NCI-H1930 (cell line): Measurements from ENCODE around the gene GGT1.
"Not testable (repeated sequence)": the region's sequence is repeated elsewhere in the genome, so short reads cannot be mapped to it uniquely, and the experiment has no call there.

Experiments
- DNase-seq, 2 experiments: peaks; one replicate each; lab custom pipeline; 2025; lab: John Stamatoyannopoulos, UW

Gene GGT1

DNA sequence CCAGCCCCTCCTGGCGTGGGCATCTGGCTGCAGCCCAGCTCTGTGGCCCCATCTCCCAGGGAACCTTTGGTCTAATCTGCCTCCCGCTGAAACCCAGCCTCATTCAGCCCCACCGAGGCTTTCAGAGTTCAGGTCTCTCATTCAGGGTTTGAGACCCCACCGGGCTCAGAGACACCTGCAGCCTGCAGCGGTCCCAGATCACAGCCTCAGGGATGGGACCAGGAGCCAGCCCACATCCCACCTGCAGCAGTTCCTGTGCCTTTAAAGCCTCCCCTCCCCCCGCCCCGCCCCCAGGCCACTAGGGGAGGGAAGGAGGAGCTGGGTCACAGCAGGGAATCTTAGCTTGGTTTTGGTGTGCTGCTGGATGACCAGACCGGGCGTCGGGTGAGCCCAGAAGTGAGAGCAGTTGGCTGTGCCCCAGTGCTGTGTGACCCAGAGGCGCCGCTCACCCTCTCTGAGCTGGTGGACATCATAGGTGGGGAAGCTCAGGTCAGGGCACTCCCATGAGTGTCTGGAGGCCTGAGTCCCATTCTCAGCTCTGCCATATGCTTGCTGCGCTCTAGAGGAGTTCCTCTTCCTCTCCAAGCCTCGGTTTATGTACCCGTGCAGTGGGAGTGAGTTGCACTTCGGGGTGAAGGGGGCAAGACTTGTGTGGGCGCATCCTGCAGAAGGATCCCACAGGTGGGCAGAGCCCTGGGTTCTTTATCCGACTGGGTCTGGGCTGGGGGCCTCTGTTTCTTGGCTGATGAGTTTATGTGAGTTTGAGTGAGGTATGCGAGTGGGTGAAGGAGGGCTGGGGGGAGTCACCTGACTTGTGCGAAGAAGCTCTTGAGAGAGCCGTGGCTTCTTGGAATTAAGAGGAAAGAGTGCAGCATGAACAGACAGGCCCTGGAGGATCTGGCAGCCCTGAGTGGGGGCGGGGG lies at the start of gene GGT1:
Gene GGT1, plus strand, starts transcription at position 347 of the 923 bp plus-strand sequence. CDS start 7,889 bp downstream, outside the sequence.
- DNase-seq: not testable (repeated sequence)

- no peak for DNase-seq
Measured at GRCh38 chr22:24553597-24554312, 49.2 kb upstream of the GGT1 start.

DNA sequence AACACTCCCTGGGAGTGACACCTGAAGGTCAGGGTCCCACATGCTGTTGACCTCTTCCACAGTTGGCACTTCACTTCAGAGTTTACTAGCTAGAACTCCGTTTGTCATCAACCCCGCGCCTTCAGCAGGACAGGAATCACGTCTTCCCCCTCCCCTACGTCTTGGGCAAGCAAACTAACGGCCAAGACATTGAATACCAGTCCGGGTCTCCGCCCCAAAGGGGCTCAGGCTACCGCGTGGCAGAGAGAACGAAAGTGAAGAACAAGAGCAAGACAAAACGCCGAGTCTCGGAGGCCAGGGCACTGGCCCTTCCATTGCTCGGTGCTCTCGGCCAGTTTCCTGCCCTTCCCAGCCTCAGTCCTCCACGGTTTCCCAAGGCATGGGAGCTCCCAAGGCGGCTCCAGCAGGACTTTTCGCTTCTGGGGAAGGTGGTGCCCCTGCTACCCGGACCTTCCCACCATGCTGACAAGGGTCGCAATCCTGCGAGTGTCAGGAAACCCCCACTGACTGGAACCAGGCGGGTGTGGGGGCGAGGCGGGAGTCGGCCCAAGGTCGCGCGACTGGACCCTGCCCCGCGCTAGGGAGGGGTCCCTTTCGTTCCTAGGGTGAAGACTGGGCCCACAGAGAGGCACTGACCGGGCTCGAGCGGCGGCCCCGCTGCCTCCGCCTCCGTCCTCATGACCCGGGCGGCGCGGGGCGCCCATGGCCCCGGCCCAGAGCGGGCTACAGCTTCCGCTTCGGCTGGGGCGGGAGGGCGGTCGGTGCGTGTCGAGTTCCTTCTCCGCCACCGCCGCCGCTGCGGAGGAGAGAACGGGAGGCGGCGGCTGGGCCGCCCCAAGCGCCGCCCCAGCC lies 48.5 kb upstream of the GGT1 start, which contains the start of gene GUCD1:
Gene GUCD1, minus strand, starts transcription at position 826 of the 852 bp plus-strand sequence. Its CDS starts 147 bp downstream, at position 679.
- DNase-seq: no peak

DNA sequence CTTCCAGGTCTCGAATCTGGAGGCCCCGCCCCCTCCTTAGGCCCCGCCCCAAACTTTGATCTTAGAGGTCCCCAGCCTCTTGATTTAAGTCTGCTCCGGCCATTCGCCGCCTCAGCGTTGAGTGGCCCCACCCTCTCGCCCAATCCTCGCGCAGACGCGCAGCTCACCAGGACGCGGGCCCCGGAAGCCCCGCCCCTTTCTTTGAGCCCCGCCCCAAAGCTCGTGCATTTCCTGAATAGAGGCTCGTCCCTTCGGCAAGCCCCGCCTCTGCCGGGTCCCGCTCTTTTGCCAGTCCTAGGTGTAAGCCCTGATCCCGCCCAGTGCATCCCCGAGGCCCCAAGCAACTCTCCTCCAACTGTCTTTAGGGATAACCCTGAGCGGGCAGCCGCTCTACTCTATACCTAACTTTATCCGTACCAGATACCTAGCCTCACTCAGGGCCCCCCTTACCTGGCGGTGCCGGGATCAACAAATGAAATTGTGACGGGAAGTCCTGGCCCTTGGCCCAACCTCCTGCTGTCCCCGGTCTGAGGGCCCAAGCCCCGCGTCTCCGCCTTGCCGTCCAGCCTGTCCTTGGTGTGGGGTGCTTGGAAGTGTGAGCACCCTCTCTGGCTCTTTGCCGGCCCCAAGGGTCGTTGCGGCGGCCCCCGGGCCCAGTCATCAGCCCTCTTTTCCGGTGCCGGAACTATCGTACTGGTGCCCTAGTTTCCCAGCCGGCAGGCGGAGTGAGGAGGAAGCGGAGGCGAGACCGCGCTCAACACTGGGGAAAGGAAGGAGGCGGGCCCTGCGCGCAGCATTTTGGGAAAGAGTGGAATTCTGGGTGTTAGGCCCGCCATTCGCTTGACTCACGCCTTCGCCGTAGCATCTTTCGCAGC lies 47.6 kb upstream of the GGT1 start, which contains the start of gene SNRPD3:
Gene SNRPD3, plus strand, starts transcription at position 835 of the 875 bp plus-strand sequence. CDS start 1,676 bp downstream, outside the sequence.
- peak; percentile 97 for DNase-seq

DNA sequence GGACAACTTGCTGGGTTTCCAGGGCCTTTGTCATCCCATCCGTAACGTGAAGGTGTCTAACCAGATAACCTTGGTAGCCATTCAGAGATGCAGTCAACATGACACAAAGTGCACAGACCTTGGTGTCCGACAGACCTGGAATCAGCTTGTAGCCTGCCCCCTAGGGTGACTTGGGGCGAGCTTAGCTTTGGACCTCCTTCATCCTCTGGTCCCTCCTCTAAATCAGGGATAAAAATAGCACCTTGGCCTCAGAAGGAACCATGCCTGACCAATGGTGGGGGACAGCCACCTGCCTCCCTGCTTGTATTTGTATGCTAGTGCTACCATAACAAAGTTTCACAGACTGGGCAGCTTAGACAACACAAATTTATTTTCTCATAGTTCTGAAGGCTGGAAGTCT lies 43.5 kb upstream of the GGT1 start:
- no peak for DNase-seq

GRCh38 chr22:24563246-24563645 lies 39.7 kb upstream of the GGT1 start:
- DNase-seq: no peak

- DNase-seq: no peak
Measured at GRCh38 chr22:24564376-24565058, 38.5 kb upstream of the GGT1 start.

GRCh38 chr22:24565077-24565476 lies 37.9 kb upstream of the GGT1 start:
- DNase-seq: no peak

DNA sequence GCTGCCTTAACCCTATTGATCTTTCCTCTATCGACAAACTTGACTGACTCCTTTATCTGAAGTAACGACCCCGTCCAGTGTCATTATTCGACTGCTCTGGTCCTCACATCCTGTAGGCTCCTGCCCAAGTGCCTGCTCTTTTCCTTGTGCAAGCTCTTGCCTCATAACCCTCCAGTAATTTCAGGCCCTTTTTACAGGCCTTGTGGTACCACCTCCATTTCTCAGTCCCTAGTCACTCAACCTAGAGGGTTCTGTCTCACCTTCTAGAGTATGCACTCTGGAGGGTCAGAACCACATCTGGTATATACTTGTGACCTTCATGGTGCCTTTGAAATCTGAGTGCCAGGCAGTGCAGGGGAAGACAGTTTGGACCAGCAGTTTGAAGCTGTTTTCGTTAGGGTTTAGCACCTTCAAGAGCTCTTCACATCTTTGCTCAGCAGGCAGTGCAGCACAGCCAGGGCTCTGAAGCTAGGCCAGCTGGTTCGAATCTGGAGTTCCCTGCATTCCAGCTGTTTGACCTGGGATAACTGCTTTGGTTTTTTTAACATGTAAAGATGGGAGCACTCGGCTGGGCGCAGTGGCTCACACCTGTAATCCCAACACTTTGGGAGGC lies 36.0 kb upstream of the GGT1 start:
- DNase-seq: no peak

GRCh38 chr22:24567668-24568067 lies 35.3 kb upstream of the GGT1 start:
- DNase-seq: no peak

GRCh38 chr22:24571266-24571665 lies 31.7 kb upstream of the GGT1 start:
- no peak for DNase-seq

DNA sequence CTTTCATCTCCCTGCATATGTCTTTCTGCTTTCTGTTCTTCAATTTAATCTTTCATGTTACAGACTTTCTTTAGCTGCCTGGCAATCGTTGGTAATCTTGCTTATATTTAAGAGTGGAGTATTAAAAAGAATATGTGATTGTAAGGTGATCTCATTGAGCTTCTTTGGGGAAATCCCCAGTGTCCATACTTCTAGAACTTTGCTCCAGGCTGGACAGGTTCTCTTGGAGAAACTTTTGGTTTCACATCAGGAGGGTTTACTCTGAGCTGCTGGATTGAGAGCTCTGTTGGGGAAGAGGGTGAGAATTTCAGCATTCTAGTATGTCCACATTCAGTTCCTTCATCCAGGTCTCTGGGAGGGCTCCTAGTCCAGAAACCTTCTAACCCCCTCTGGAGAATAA lies 26.2 kb upstream of the GGT1 start:
- DNase-seq: no peak

DNA sequence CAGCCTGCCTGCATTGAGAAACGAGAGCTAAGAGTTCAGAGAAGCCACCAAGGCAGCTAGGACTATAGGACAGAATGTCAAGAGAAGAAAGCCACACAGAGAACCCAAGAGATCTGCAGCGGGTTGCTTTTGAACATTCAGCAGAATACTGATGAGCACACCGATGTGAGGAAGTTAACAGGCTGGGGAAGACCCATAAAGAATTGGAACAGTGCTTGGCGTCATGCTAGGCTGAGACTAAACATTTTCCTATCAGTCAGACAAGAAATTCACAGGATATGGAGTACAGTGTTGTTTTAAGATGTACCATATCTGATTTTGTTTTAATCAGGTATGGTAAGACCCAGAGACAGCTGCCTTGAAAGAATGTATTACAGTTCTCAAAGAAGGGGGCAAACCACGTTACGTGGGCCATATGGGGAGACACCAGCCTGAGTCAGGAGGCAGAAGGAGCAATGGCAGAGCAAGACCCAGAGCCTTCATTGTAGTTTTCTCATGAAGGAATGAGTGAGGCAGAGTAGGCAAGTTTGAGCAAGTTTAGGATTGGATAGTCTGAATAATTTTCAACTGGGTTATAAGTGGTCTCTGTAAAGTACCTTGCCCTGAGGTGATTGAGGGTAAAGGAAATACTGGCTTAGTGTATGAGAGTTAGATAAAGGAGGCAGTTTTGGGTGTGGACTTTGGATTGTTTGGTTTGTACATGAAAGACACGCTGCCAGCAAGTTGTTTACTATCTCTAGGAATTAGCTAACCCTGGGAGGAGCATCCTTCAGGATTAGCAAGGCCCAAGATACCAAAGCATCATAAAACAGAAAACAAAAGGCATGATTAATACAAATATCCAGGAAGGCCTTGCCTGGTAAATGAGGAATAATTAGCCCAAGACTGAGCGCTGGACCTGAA lies 24.4 kb upstream of the GGT1 start:
- no peak for DNase-seq

DNA sequence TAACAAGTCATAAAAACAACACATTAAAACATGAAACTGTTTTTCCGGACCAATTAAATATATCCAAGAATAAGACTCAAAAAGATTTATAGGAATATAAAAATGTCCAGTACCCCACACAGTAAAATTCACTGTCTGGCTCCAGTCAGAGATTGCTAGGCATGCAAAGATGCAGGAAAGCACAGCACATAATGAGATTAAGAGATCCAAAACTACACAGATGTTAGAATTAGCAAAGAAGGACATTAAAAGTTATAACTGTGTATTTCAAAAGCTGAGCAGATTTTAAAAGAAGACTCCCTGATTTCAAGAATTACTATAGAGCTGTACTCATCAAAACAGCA lies 23.8 kb upstream of the GGT1 start:
- DNase-seq: no peak

DNA sequence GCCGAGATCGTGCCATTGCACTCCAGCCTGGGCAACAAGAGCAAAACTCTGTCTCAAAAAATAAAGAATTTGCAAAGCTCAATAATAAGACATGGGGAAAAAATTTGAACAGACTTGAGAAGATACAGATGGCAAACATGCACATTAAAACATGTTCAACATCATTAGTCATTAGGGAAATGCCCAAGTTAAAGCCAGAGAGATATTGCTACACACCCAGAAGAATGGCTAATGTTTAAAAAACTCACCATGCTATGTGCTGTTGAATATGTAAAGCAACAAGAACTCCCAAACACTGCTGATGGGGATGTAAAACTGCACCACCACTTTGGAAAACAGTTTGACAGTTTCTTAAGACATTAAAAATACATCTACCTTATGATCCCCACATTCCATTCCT lies 22.7 kb upstream of the GGT1 start:
- DNase-seq: no peak

DNA sequence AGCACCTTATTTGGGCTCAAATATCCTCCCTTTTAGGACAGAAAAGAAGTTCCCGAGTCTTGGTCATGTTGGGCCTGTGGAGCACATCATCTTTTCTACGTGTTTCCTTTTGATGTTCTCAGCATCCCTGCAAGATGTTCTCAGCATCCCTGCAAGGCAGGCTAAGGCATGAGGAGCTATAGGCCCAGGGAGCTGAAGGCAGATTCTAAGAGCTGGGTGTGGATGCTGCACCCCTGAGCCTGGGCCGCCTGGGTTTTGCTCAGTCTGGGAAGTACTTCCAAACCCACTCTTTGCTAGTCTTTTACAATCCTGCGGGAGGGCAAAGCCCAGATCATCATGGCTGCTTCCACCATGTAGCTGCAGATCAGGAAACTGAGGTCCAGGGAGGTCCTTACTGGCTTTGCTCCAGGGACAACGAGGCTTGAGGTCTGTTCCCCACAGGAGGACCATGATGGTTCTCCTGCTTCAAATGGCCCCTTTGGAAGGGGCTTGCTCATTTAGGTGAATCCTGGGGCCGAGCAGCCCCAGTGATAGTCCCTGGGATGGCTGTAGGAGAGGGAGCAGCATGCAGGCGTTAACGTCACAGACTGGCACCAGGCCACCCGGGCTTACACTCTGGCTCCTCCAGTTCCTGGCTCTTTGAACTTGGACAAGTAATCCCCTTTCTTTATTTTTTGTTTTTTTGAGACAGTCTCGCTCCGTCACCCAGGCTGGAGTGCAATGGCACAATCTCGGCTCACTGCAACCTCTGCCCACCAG lies 20.8 kb upstream of the GGT1 start:
- no peak for DNase-seq

- no peak for DNase-seq
Measured at GRCh38 chr22:24583221-24584165, 19.5 kb upstream of the GGT1 start.
